GM18526 (cell line): ENCODE results near the gene KCNK3.

Source experiments
- POLR2A ChIP-seq: IDR thresholded peaks from 3 replicates; pipeline ENCODE4 v1.6.1; 2011; ENCODE audit not compliant: insufficient read length; ENCODE audit errors: extremely low read depth

Gene KCNK3

GRCh38 chr2:26715528-26716270 is 23.2 kb downstream of the KCNK3 start:
- TF ChIP-seq POLR2A = no peak

- TF ChIP-seq POLR2A = no peak
Observed at GRCh38 chr2:26716340-26716739, 23.8 kb downstream of the KCNK3 start.

GRCh38 chr2:26716769-26717168 is 24.2 kb downstream of the KCNK3 start:
- no peak for TF ChIP-seq POLR2A

GRCh38 chr2:26717362-26717761 is 24.8 kb downstream of the KCNK3 start:
- TF ChIP-seq POLR2A = no peak

GRCh38 chr2:26718949-26719686 is 26.6 kb downstream of the KCNK3 start:
- TF ChIP-seq POLR2A = no peak

- TF ChIP-seq POLR2A = no peak
Observed at GRCh38 chr2:26720322-26721114, 28.0 kb downstream of the KCNK3 start.

- TF ChIP-seq POLR2A = no peak
Observed at GRCh38 chr2:26721115-26722032, 28.9 kb downstream of the KCNK3 start.

GRCh38 chr2:26722328-26722727 is 29.8 kb downstream of the KCNK3 start:
- TF ChIP-seq POLR2A = no peak

- no peak for TF ChIP-seq POLR2A
Observed at GRCh38 chr2:26722911-26723310, 30.4 kb downstream of the KCNK3 start.

- TF ChIP-seq POLR2A = no peak
Observed at GRCh38 chr2:26723475-26723874, 31.0 kb downstream of the KCNK3 start.

GRCh38 chr2:26723991-26724750 is 31.6 kb downstream of the KCNK3 start:
- TF ChIP-seq POLR2A = no peak

GRCh38 chr2:26724784-26725520 is 32.4 kb downstream of the KCNK3 start:
- TF ChIP-seq POLR2A = no peak

- TF ChIP-seq POLR2A = no peak
Observed at GRCh38 chr2:26725521-26725820, 32.9 kb downstream of the KCNK3 start.

- no peak for TF ChIP-seq POLR2A
Observed at GRCh38 chr2:26726228-26726627, 33.7 kb downstream of the KCNK3 start.
